Measurements from ENCODE around the gene NEU4.
"Not testable (repeated sequence)": the region's sequence is repeated elsewhere in the genome, so short reads cannot be mapped to it uniquely, and the experiment has no call there.

NEU4 gene

GRCh38 chr2:241799522-241800197 is 9.3 kb upstream of the NEU4 start:
- no peak for DNase-seq

- DNase-seq = not testable (repeated sequence)
Observed at GRCh38 chr2:241800198-241800903, 8.6 kb upstream of the NEU4 start.

GRCh38 chr2:241801611-241802420 is 7.2 kb upstream of the NEU4 start:
- no peak for DNase-seq

GRCh38 chr2:241802421-241803318 is 6.3 kb upstream of the NEU4 start:
- DNase-seq = no peak

- no peak for DNase-seq
Observed at GRCh38 chr2:241803387-241804325, 5.3 kb upstream of the NEU4 start.

GRCh38 chr2:241804326-241805229 is 4.4 kb upstream of the NEU4 start:
- no peak for DNase-seq

- DNase-seq = not testable (repeated sequence)
Observed at GRCh38 chr2:241806217-241806616, 2.8 kb upstream of the NEU4 start.

GRCh38 chr2:241808051-241808720 is 807 bp upstream of the NEU4 start:
- DNase-seq = no peak

GRCh38 chr2:241809383-241810306 is 652 bp downstream of the NEU4 start:
- no peak for DNase-seq

- DNase-seq = no peak
Observed at GRCh38 chr2:241810307-241811200, 1.6 kb downstream of the NEU4 start.

GRCh38 chr2:241811201-241811951 is 2.4 kb downstream of the NEU4 start:
- DNase-seq = no peak

- no peak for DNase-seq
Observed at GRCh38 chr2:241811952-241812729, 3.1 kb downstream of the NEU4 start.

- no peak for DNase-seq
Observed at GRCh38 chr2:241812730-241813643, 4.0 kb downstream of the NEU4 start.

- no peak for DNase-seq
Observed at GRCh38 chr2:241813644-241814392, 4.8 kb downstream of the NEU4 start.

Measured in KG1 (cell line).